Measurements from ENCODE around the gene PREP.

Gene PREP

DNA sequence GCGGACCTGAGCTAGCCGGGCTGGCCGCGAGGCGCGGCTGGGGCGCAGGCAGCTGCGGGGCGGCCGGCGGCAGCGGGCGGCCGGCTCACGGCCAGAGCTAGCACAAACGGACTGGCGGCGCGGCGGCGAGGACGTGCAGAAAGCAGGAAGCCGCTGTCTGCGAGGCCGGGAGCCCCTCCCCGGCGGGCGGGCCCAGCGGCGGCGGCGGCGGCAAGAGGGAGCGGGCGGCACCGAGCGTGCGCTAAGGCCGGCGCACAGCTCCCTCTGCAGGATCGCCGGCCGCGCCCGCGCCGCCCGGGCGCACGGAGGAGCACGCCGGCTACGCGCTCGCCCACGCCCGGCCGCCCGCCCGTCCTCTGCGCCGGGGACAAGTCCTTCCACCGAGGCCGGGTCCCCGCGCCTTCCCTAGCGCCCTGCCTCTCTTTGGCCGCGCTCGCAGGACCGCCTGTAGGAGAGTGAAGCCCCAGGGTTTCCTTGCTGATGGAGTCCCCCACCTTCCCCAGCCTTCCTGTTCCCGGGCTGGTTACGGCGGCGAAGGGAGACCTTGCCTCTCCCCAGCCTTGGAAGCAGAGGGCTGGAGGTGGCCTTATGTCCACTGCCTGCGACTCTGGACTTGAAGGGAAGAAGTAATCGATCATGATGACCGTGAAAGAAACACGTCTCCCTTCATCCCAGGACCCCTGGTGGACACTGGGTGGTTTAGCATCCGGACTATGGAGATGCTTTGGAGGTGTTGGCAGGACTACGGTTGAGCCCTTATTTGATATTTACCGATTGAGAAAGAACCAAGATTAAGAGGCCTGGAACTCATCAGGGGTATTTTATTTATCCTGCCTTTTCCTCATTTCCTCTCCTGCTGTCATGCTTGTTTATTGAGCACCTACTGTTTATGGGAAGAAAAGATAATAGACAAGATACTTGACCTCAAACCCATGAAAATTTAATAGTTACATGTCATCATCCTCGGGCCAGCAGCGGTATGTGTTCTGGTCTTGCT lies at the start of gene PREP:
TSS of gene PREP (minus strand) at position 144 of the 997 bp plus-strand sequence. CDS start 191 bp downstream, outside the sequence.
- H3K27ac Mint-ChIP-seq = peak within 1 kb of the TSS; percentile 92
- peaks cover 10% of the 10 kb centered on the region for H3K36me3 Mint-ChIP-seq (ENCODE audit: low read depth)
- peaks cover 37% of the 10 kb centered on the region for H3K4me1 Mint-ChIP-seq (ENCODE audit: low read depth)
- no peaks in the 10 kb centered on the region for H3K9me3 Mint-ChIP-seq
- intact Hi-C loops (cut with micrococcal nuclease) = loop anchor here (5.0 kb wide), 1 partner anchor 546 kb away; the partner anchor contains the start of gene HACE1
- peak within 1 kb of the TSS; percentile 96 for H3K4me3 Mint-ChIP-seq
- H3K27me3 Mint-ChIP-seq = peaks cover 14% of the 10 kb centered on the region

DNA sequence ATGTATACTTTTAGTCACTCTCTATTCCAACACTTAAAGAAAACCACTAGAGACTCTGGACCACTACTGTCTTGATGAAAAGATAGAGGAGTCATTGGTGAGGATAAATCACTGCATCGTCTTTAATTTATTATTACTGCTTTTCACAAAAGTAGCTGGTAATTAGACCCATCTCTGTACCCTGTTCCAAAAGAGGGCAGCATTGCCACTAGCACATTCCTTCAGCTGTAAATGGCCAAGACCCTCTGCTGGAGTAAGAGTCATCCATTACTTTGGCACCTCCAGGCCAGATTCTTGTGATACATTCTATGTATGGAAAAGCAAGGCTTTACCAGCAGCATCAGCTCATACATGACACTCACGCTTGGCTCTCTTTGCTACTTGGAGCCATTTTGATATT lies 49.5 kb upstream of the PREP start:
- Mint-ChIP-seq H3K4me3 (no peak overlapping the region), H3K9me3 (no peaks in the 10 kb centered on the region), H3K27ac (no peak overlapping the region), H3K27me3 (no peaks in the 10 kb centered on the region), H3K36me3 (ENCODE audit: low read depth) (no peaks in the 10 kb centered on the region), H3K4me1 (ENCODE audit: low read depth) (peaks cover 12% of the 10 kb centered on the region)
- intact Hi-C loops (cut with micrococcal nuclease) = no loop called here

DNA sequence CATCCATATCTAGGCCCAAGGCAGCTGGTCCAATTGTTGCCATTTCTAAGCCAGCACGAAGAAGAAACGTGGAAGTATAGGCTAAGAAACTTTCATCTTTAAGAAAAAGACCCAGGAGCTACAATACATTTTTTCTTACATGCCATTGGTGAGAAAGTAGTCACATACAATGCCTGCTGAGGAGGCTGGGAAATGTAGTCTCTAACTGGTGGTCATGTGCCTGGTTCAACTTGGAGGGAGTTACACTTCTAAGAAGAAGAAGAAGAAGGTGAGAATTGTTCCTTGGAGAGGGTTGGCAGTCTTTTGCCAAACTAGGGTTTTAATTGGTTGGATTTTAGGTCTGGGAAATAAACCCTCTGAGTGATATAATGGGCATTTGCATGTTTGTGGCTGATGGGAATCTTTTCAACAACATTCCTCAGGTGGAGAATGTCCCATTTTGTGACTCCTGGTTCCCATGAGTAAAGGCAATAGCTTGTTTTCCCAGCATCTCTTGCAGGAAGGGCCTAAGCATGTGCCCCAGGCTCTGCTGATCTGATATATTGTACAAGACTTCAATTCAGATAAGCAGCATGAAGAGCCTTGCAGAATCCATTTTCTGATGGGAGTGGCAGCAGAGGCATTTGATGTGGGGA lies 47.0 kb upstream of the PREP start:
- H3K27ac Mint-ChIP-seq = no peak overlapping the region
- H3K27me3 Mint-ChIP-seq = no peaks in the 10 kb centered on the region
- no peak overlapping the region for H3K4me3 Mint-ChIP-seq
- H3K9me3 Mint-ChIP-seq = no peaks in the 10 kb centered on the region
- intact Hi-C loops (cut with micrococcal nuclease) = no loop called here
- no peaks in the 10 kb centered on the region for H3K36me3 Mint-ChIP-seq (ENCODE audit: low read depth)
- peaks cover 12% of the 10 kb centered on the region for H3K4me1 Mint-ChIP-seq (ENCODE audit: low read depth)

DNA sequence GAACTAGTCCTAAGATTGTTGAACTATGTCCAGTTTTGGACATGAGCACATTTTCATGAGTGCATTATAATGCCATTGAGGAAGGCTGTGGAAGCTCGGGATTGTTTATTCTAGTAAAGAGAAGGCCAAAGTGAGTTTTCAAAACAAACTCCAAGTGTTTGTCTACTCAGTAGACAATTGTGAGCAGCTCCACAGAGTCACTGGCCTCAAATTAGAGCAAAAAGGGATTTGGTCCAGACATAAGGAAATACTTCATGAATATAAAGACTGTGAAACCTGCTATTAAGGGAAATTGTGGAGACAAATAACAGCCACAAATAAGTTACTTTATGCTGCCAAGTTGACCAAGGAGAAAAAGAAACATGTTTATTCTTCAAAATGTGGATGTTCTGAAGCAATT lies 42.6 kb upstream of the PREP start:
- intact Hi-C loops (cut with micrococcal nuclease) = no loop called here
- no peaks in the 10 kb centered on the region for H3K4me1 Mint-ChIP-seq (ENCODE audit: low read depth)
- no peak overlapping the region for H3K4me3 Mint-ChIP-seq
- H3K9me3 Mint-ChIP-seq = no peaks in the 10 kb centered on the region
- no peaks in the 10 kb centered on the region for H3K36me3 Mint-ChIP-seq (ENCODE audit: low read depth)
- no peaks in the 10 kb centered on the region for H3K27me3 Mint-ChIP-seq
- no peak overlapping the region for H3K27ac Mint-ChIP-seq

DNA sequence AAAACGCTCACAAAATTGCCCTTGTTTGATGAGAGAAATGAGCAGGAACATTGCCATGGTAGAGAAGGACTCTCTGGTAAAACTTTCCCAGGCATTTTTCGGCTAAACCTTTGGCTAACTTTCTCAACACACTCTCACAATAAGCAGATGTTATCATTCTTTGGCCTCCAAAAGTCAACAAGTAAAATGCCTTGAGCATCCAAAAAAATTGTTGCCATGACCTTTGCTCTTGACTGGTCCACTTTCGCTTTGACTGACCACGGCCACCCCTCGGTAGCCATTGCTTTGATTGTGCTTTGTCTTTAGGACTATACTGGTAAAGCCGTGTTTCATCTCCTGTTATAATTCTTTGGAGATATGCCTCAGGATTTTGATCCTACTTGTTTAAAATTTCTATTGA lies 41.1 kb upstream of the PREP start:
- Mint-ChIP-seq H3K27me3 (no peaks in the 10 kb centered on the region), H3K4me3 (no peak overlapping the region), H3K9me3 (no peaks in the 10 kb centered on the region), H3K4me1 (ENCODE audit: low read depth) (no peaks in the 10 kb centered on the region), H3K36me3 (ENCODE audit: low read depth) (no peaks in the 10 kb centered on the region), H3K27ac (no peak overlapping the region)
- intact Hi-C loops (cut with micrococcal nuclease) = no loop called here

DNA sequence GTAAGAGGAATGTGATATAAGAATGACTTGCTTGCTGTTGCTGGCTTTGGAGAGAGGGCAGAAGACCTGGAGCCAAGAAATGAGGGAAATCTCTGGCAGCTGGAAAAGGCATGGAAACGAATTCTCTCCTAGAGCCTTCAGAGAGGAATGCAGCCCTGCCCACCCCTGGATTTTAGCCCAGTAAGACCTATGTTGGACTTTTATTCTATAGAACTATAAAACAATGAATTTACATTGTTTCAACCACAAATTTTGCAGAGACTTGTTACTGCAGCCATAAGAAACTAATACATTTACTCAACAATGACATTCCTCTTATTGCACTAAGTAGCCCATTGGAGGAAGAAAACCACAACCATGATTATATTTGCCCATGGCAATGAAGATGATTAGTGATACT lies 39.5 kb upstream of the PREP start:
- no peaks in the 10 kb centered on the region for H3K9me3 Mint-ChIP-seq
- intact Hi-C loops (cut with micrococcal nuclease) = no loop called here
- H3K4me1 Mint-ChIP-seq (ENCODE audit: low read depth) = no peaks in the 10 kb centered on the region
- H3K27me3 Mint-ChIP-seq = no peaks in the 10 kb centered on the region
- H3K27ac Mint-ChIP-seq = no peak overlapping the region
- no peaks in the 10 kb centered on the region for H3K36me3 Mint-ChIP-seq (ENCODE audit: low read depth)
- no peak overlapping the region for H3K4me3 Mint-ChIP-seq

DNA sequence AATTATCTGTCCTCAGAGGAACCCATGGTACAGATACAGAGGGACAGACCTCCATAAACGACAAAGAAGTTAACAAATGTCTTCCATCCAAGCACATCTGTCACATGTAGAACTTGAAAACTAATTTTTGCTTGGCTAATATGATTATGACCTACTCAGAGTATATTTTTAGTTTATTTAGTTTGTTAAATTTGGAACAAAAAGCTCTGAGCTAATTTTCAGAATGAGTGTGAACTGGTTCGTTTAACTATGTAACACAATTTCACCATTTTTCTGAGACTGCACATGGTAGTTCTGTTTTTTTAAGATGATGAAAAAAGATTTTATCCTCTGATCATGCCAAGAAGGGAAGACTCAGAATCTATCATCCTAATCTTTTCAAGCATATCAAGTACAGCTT lies 34.4 kb upstream of the PREP start:
- intact Hi-C loops (cut with micrococcal nuclease) = loop anchor here (10.0 kb wide), 1 partner anchor 858 kb away; no protein-coding TSS in a partner anchor
- no peak overlapping the region for H3K27ac Mint-ChIP-seq

DNA sequence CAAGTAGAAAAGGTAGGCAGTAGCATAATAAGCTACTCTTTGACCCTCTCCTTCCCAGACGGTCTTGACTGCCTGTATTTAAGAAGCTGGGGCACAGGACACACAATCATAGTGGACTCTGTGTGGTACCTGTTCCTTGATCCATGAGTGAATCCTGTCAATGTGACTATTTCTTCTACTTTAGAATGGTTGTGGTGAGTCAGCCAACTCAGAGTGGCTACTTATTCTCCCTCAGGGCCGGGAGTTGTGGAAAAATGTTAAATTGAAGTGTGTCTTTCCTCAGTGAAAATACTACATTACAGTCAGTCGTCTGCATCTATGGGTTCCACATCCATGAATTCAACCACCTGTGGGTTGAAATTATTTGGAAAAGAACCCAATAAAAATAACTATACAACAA lies 30.8 kb upstream of the PREP start:
- Mint-ChIP-seq H3K27me3 (no peaks in the 10 kb centered on the region), H3K27ac (no peak overlapping the region), H3K4me1 (ENCODE audit: low read depth) (no peaks in the 10 kb centered on the region), H3K9me3 (no peaks in the 10 kb centered on the region), H3K4me3 (no peak overlapping the region), H3K36me3 (ENCODE audit: low read depth) (no peaks in the 10 kb centered on the region)
- intact Hi-C loops (cut with micrococcal nuclease) = loop anchor here (5.0 to 10.0 kb wide), 2 partner anchors 789 to 861 kb away; no protein-coding TSS in a partner anchor

More for the DNA sequence above, 34.4 kb upstream of the PREP start:
- Mint-ChIP-seq H3K36me3 (ENCODE audit: low read depth) (no peaks in the 10 kb centered on the region), H3K27me3 (no peaks in the 10 kb centered on the region), H3K9me3 (no peaks in the 10 kb centered on the region), H3K4me1 (ENCODE audit: low read depth) (no peaks in the 10 kb centered on the region), H3K4me3 (no peak overlapping the region)

DNA sequence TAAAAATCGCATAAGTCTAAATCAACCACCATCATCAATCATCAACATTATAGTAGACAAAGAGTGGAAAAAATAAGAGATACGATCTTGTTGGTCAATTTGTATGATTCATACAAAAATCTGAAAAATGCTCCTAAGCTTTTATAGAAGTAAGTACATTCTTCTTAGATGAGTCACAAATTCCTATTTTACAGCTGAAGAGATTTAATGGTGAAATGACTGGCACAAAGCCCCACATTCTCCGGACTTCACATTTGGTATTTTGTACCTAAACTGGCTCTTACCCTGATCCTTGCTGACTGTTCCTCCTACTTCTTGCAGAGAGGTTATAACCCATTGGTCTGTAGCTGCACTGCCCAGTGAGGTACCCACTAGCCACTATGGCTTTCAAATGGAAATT lies 29.9 kb upstream of the PREP start:
- Mint-ChIP-seq H3K4me3 (no peak overlapping the region), H3K36me3 (ENCODE audit: low read depth) (no peaks in the 10 kb centered on the region), H3K27me3 (no peaks in the 10 kb centered on the region), H3K4me1 (ENCODE audit: low read depth) (no peaks in the 10 kb centered on the region), H3K9me3 (no peaks in the 10 kb centered on the region), H3K27ac (no peak overlapping the region)
- intact Hi-C loops (cut with micrococcal nuclease) = loop anchor here (5.0 to 10.0 kb wide), 2 partner anchors 790 to 862 kb away; no protein-coding TSS in a partner anchor

DNA sequence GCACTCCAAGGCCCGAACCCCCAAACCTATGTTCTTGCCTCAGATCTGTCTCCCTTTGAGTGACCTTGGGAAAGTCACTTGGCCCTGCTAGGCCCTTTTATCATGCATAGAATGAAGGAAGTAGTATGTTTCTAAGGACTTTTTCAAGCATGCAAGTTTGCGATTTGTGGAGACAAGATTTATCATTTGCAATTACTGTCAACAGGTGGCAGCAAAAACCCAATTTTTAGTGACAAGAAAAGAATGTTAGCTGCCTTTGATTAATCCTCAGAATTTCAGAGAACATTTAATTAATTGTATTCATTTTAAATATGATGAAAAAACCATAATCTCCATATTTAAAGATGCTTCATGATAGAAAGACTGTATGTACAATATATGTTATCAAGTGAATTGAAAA lies 28.3 kb upstream of the PREP start:
- Mint-ChIP-seq H3K27me3 (no peaks in the 10 kb centered on the region), H3K27ac (no peak overlapping the region)
- intact Hi-C loops (cut with micrococcal nuclease) = loop anchor here (5.0 to 10.0 kb wide), 2 partner anchors 791 to 864 kb away; no protein-coding TSS in a partner anchor

DNA sequence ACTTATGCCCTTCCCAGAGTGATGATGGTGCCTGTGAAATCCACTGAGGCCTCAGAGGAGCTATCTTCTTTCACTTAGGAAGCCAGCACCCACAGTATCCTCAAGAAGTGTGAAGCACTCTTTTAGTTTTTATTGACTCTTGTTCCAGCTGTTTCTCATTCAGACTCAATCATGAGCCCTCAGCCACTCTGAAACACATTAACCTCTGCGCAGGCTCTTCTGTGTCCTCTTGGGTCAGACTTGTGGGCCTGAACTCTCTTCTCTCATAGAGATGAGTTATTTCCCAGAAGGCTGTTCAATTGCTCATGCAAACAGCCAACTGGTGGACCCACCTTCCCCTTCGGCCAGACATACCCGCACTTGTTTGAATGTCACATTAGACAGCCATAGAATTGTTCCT lies 27.8 kb upstream of the PREP start:
- Mint-ChIP-seq H3K27ac (no peak overlapping the region), H3K9me3 (peaks cover 10% of the 10 kb centered on the region), H3K4me3 (no peak overlapping the region), H3K27me3 (no peaks in the 10 kb centered on the region), H3K36me3 (ENCODE audit: low read depth) (no peaks in the 10 kb centered on the region), H3K4me1 (ENCODE audit: low read depth) (no peaks in the 10 kb centered on the region)
- intact Hi-C loops (cut with micrococcal nuclease) = loop anchor here (5.0 to 10.0 kb wide), 2 partner anchors 792 to 864 kb away; no protein-coding TSS in a partner anchor

More for the DNA sequence above, 28.3 kb upstream of the PREP start:
- Mint-ChIP-seq H3K4me1 (ENCODE audit: low read depth) (no peaks in the 10 kb centered on the region), H3K9me3 (peaks cover 10% of the 10 kb centered on the region), H3K4me3 (no peak overlapping the region), H3K36me3 (ENCODE audit: low read depth) (no peaks in the 10 kb centered on the region)

DNA sequence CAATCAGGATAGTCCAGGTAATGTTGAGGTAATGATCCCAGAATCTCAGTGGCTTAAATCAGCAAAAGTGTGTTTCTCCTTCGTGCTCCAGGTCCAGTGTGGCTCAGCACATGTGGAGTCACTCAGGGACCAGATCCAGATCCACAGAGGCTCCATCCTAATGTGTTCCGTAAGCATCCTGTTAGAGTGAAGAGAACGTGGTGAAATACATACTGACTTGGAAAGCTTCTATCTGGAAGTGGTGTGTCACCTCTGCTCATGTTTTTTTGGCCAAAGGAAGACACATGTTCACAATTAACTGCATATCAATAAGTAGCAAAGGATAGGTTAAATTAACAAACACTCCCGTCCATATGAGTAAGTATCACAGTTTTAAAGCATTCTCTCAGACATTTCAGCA lies 26.8 kb upstream of the PREP start:
- Mint-ChIP-seq H3K9me3 (peaks cover 10% of the 10 kb centered on the region), H3K27me3 (no peaks in the 10 kb centered on the region), H3K4me1 (ENCODE audit: low read depth) (no peaks in the 10 kb centered on the region), H3K27ac (no peak overlapping the region), H3K4me3 (no peak overlapping the region), H3K36me3 (ENCODE audit: low read depth) (no peaks in the 10 kb centered on the region)
- intact Hi-C loops (cut with micrococcal nuclease) = loop anchor here (5.0 to 10.0 kb wide), 2 partner anchors 793 to 865 kb away; no protein-coding TSS in a partner anchor

DNA sequence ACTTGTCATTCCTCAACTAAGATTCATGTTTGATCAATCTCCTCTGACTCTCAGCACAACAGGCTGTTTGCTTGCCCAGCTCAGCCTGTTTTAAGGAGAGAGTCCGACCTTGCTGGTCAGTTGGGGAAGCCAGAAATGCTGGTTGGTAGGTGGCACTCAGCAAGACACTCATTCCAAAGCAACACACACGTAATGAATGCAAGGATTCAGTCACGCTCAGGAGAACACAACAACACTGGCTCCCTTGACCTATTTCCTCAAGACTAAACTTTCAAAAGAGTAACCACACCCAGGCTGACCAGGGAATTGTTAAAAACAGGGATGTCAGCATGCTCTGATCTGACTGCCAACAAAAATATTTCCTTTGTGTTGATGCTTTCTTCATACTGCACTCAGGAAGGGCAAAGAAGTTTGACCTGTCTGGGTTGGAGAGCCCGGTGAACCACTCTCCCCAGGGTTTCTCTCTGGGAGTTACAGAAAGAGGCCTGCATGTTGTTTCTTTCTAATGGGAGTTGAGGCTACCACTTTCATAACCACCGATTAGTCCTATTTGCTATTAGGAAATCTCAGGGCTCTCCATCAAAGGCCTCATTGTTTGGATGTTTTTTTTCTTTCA lies 25.6 kb upstream of the PREP start:
- Mint-ChIP-seq H3K9me3 (peaks cover 10% of the 10 kb centered on the region), H3K27ac (no peak overlapping the region), H3K4me1 (ENCODE audit: low read depth) (no peaks in the 10 kb centered on the region), H3K4me3 (no peak overlapping the region), H3K27me3 (peaks cover 2% of the 10 kb centered on the region), H3K36me3 (ENCODE audit: low read depth) (no peaks in the 10 kb centered on the region)
- intact Hi-C loops (cut with micrococcal nuclease) = no loop called here

Data from dendritic cell treated with granulocyte-macrophage colony-stimulating factor and Interleukin-4, amounts not matched to agents 40 ng/mL and 50 ng/mL, for 4 days (primary cell).